GM11168 (cell line): ENCODE measurements around the gene RIMS3.

Experiments used
- in situ Hi-C: fragments of 300-500 bp; cut with MboI; formaldehyde crosslinking; loops from one replicate; pipeline ENCODE4 v1.12.0; 2022; ENCODE audit warnings: low sequenced_read_pairs; ENCODE audit not compliant: unreplicated experiment

Gene RIMS3

DNA sequence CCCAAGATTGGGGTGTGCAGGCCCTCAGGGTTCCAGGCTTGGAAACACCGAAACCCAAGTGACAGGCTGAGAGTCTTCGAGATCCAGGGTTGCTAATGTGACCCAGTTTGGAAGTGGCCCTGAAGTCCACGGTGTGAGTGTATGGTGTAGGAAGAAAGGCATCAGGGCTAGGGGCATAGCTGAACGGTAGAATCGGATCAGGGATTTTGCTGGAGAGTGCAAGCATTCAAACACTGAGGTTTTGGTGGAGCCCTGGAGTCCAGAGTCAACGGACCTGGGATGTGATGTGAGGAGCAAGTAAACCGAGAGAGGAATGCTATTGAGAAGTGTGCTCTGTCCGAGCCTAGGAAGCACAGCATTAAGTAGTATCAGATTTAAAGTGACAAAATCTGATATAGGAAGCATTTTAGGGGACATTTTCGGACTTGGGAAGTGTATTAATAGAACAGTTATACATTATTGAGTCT is 27.0 kb upstream of the RIMS3 start:
- in situ Hi-C loops, result no loop called here

DNA sequence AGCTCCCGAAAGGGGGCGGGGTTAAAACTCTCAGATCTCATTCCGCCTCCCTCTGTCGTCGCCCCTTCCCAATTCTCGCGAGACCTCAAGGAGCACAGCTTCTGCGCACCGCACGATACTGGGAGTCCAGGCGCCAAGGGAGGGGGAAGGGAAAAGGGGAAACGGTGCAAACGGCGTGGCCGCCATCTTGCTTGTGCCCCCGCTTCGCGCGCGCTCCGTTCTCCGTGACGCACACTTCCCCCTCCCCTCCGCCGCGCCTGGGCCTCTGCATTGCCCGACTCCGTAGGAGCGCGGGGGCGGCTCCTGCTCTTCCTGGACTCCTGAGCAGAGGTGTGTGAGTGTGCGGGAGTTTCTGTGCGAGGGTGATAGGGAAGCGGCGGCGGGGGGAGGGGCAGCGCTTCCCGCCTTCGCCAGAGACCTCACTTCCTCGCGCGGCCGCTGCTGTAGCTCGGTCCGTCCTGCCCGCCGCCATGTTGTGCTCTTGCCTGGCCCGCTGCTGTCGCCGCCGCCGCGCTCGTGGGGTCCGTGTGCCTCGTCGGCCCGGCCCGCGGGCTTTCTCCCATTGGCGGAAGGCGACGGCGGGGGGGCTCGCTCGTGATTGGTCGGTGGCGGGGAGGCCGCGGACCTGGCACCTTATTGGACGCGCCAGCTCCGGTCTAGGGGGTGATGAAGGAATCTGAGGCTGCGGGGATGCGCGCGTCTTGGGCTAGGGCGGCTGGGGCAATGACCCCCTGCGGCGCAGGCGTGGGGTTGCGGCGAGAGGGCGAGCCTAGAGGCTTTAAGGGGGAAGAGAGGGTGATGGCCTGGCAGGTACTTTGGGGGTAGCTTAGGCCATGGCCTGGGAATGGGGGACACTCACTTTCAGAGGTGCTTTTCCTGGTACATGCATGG is 26.3 kb upstream of the RIMS3 start, which contains the start of gene NFYC:
Gene NFYC, plus strand, starts transcription at position 167 of the 891 bp plus-strand sequence. CDS start 47,140 bp downstream, outside the sequence.
- in situ Hi-C loops, result no loop called here

DNA sequence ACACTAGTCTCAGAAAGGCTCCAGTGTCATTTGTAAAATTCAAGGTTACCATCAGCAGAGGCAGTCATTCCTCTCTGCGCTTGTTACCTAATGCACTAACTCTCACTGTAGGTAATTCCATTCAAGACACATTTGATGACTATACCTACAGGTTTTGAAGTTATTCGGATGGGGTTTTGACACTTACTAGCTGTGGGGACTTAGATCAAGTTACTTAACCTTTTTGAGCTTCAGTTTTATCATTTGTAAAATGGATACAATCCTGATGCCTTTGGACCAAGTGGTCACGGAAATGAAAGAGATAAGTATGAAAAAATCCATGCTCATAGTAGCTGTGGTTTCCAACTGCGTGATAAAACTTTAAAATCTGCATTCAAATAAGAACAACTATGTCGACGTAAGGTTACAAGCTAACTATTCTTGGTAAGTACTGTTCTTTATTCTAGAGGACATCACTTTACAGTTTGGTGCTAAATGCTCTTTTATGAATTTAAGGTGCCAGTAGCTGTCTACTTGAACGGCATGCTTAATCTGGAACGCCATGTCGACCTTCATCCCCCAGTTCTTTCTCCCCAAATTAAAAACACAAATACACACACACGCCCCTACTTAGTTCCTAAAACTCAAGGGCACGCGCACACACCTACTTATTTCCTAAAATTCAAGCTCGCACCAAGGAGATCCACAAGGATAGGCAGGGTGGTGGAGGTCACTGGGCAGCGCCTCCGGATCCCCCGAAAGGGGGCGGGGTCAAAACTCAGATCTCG is 25.5 kb upstream of the RIMS3 start:
- in situ Hi-C loops, result no loop called here

DNA sequence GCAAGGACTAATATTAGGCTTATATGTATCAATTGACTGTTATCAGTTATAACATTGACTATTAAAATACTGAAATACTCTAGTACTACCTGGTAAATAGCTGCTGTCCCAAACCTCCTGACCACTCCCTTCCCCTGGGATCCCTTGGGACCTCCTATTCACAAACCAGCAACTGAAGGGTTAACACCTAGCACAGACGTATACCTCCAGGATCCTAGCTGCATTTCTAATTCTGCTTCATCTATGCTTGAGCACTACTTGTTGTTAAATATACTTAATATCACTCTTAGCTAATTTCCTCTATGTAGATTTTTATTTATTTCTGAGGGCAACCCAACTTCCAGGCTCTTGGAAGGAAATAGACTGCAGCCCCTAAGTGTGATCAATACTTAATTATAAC is 24.3 kb upstream of the RIMS3 start:
- in situ Hi-C loops, result no loop called here

DNA sequence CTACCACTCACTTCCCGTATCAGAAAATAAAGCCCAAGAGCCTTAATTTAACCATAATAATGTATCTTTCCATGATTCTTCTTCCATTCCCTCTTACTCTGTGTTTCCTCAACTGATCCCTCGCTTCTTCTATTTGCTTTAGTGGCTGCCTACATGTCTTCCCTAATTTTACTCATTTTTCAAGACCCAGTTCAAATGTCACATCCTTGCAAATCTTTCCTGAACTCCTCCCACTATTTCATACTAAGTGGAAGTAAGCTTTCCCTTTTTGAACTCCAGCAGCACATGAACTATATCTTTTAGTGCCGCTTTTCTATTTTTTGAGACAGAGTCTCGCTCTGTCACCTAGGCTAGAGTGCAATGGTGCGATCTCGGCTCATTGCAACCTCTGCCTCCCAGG is 22.2 kb upstream of the RIMS3 start:
- in situ Hi-C loops, result no loop called here

DNA sequence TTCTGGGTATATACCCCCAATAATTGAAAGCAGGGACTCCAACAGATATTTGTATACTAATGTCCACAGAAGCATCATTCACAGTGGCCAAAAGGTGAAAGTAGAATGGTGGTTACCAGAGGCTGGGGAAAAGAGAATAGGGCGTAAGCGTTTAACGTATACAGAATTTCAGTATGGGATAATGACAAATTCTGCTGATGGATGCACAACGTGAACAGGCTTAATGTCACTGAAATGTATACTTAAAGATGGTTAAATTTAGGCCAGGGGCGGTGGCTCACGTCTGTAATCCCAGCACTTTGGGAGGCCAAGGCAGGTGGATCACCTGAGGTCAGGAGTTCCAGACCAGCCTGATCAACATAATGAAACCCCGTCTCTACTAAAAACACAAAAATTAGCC is 21.6 kb upstream of the RIMS3 start:
- in situ Hi-C loops, result no loop called here

DNA sequence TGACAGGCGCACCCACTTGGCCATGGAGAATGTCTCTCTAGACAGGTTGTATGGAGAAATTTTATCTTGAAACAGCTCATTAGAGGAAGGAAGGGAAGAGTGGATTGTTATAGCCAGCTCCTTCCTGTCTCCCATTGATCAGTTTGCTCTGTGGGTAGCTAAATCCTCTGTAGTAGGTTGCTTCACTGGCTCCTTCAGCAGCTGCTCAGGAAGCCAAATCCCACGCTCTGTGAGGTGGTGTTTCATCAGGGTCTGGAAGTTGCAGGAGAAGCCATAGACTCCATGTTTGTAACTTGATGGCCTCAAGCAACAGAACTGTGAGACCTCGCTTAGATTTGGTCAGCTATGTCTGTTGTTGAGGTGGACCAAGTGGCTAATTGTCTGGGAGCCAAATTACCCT is 19.2 kb upstream of the RIMS3 start:
- in situ Hi-C loops, result no loop called here

DNA sequence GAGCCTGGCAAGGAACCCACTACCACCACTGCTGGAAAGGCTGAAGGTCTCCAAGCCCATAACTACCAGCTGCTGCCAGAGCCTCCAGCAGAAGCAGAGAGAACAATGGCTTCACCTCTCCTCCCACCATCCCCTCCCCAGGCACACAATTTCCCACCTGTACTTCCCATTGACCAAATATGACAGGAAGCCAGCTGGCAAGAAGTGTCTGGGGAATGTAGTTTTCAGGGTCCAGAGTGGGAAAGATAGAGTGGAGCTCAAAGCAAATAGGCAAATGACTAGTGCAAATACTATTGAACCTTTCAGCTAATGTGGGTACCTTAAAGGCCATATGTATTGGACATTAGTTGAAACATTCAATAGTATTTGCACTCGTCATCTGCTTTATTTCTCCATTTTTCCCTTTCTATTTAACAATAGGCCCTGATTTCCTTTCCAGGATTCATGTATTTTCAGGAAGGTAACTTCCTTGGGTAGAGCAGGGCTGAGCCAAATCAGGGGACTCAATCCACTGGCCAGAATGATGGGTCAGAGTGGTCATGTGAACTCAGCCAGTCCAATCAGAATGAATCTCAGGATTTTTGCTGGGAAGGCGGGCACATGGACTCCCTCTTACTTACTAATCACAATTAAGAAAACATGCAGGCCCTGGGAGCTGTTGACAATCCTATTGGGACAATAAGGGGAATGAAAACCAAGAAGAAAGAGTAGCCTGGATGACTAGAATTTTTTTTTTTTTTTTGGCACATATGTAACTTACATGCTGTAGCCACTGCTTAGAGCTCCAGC is 13.9 kb upstream of the RIMS3 start:
- in situ Hi-C loops, result no loop called here

DNA sequence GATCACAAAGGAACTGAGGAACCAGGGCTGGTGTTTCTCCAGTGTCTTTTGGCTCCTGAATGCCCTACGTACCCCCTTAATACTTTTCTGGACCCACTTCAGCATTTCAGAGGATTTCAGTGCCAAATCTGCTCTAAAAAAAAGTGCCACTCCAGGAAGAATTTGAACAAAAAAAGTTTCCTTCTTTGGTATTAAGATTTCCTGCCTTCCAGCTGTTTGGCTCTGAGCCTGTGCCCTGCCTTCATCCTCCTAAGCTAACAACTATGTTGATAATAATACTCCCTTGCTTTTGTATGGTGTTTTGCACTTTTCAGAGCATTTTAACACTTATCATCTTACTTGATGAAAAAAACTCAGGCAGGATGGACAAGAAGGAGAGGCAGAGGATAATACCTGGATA is 11.0 kb upstream of the RIMS3 start:
- in situ Hi-C loops, result no loop called here

DNA sequence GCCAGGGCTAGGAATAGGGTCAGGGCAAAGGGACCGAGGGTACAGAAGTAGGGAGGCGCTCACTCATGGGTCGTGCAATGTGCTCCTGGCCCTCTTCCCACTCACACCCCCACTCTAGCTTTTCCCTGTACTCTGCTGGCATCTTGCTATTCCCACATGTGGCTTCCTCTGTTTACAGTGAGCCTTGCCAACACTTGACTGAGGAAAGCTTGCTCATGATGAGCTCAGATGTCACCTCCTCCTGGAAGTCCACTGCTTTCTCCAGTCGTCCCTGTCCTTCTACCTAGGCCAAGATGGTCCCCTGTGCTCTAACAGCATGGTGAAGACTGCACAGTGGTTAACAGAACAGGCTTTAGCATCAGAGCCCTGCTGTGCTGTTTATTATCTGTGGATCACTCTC is 8.0 kb upstream of the RIMS3 start:
- in situ Hi-C loops, result no loop called here

DNA sequence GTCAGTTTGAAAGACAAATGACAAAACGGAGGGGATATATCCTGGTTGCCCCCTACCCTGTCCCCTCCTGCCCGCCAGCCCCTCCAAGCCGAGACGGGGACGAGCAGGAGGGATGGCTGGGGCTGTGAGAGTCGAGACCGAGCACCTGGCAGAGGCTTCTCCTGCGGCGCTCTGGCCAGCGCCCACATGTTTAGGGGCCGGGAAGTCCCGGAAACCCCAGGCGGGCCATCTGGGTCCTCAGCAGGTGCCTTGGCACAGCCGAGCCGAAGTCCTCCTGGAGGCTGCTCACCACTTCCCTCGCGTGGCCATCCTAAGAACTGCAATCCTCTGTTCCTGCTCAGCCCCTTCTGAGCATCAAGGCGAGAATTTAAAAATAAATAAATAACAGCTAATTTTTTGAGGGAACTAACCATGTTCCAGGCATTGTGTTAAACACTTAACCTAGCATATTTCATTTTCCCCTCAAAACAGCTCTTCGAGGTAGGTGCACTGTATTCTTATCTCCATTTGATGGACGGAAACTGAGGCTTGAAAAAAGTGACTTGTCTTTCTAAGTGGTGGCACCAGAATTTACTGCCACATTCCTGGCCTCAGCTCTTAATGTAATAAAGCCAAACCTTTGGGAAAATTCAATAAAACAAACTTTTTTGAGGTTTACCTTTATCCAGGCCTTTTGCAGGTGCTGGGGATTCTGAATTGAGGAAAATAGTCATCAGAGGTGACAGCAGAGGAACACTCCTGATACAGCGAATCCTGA is 3.5 kb upstream of the RIMS3 start:
- in situ Hi-C loops, result no loop called here

DNA sequence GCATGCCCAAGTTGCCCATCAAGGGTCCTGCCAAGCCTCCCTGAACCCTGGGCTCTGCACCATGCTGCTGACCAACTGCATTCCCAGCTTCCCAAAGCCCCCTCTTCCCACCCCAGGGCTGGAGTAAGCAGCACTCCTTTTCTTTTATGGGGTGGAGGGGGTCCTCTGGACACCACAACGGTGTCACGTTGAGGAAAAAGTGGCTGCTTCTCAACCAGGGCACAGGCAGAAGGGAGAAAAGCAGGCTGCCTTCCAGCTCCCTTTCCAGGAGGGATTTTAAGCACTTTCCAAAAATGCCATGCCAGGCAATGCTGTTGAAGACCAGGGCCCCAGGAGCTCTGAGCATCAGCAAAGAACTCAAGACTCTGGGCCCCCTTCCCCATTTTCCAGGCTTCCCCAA is 691 bp downstream of the RIMS3 start:
- in situ Hi-C loops, result no loop called here

DNA sequence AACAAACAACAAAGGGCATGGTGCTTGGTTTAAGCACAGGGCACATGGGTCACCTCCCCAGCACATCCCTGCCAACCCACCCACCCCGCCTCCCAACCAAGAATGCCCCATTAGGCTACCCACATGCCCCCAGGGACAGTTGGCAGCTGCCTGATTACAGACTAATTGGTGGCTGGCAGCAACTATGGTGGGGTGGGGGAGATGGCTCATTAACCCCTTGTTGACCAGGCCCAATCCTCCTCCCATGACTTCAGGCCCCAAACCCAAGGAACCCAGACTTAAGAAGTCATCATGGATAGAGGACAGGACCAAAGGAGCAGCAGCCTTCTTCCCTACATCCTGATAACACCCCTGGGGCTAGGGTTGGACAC is 1.3 kb downstream of the RIMS3 start:
- in situ Hi-C loops, result no loop called here

DNA sequence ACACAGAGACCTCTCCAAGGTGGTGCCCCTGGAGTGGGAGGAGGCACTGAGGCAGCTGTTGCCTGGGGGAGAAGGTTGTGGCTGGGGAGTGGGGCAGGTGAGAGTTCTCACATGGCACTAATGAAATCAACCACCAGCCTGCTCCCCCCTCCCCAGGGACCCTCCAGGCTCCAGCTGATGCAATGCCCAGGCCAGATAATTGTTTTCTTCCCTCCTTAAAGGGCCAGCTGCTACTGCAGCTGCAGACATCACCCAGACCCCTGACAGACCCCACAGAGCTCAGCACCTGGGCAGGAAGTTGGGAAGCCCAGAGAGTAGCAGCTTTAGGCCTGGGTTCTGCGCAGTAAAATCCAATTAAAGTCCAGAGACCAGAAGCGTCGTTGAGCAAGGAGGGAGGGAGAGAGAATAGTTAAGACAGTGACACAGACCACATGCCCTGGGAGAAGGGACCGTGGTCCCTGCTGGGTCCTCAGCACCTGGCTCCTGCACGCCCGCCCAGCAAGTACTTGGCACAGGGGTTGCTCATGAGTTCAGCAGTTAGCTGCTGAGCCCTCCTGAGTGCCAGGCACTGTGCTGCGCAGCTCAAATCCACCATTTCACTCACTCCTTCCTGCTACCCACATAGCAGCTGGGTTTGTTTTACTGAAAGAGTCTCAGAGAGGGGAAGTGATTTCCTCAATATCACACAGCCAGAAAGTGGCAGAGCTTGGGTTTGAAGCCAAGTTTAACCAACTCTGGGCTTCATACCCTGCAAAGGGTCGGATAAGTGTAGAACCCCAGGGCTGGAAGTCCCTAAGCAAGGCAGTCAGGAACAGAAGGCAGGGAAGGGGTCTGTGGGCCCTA is 1.9 kb downstream of the RIMS3 start:
- in situ Hi-C loops, result no loop called here

DNA sequence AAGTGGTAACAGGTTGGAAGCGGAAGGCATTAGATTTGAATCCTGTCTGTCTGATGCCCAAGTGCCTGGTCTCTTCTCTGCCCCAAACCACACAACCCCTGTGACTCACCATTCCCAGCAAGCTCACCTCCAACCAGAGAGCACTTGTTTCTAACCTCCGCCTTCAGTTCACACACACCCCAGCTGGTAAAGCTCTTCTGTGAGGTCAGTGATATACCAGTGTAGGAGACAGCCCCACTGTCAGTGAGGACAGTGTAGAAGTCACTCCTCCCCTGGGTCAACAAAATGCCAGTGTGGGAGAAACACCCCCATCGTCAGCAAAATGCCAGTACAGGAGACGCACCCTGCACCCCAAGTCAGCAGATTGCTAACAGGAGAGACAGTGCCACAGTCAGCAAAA is 2.6 kb downstream of the RIMS3 start:
- in situ Hi-C loops, result no loop called here

DNA sequence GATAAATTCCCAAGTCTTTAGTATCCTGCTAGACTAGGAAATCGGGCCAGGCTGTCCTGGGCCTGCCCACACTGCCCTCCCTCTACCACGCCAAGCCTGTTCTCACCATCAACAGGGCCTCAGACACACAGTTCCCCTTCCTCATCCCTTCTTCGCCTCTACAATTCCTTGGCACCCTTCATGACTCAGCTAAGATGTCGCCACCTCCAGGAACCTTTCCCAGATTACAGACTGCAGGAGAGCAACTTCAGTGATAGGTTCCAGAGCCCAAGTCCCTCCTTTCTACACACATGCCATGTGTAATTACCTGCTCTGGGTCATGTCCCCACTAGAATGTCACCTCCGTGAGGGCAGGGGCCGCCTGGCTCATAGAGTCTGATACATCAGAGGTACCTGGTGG is 3.3 kb downstream of the RIMS3 start:
- in situ Hi-C loops, result no loop called here

DNA sequence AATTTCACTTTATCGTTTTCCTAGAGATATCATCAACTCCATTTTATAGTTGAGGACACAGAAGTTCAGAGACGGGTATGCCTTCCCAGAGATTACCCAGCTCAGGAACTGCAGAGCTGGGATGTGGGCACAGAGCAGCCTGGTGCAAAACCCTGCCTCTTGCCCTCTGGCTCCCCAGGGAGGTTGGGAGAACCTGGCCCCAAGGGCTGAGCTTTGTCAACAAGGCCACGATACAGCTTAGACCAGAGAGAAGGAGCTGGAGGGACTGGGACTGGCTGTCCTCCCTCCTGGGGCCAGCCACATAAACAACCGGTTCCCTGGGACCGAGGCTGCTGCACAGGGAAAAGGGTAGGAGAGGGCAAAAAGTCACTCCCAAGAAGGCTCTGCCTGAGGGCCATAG is 3.8 kb downstream of the RIMS3 start:
- in situ Hi-C loops, result no loop called here

DNA sequence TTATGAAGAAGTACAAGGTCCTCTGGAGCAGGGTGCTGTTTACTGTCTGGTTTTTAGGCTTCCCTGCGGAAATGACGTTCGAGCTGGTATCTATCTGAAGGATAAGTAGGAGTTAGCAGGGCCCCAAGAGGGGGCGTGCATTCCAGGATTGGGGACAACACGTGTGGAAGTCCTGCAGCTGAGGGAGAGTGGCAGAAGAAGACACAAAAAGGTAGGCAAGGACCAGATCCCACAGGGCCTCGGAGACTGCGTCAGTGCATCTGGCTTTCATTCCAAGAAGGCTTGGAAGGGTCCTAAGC is 5.9 kb downstream of the RIMS3 start:
- in situ Hi-C loops, result no loop called here
